IMR-90 (cell line): ENCODE data around the gene TRPC3. TPM values are rescaled to one million over a fixed set of nuclear protein-coding genes. Genes with fewer than 3 reads are reported as not detected.

Experiments
- ATAC-seq: fragments of 200-7000 bp; cut with Tn5 transposase; 2 replicates; pipeline ENCODE4 v1.9.1; 2020; ENCODE audit warnings: low read depth, mild to moderate bottlenecking, moderate library complexity
- BruUV-seq: library from RNA; stranded (reverse); fragments of 400-500 nt; replicated peaks from 2 replicates; lab custom pipeline; 2021; lab: Mats Ljungman, UMichigan
- CTCF ChIA-PET: fragments of 300-600 bp; formaldehyde crosslinking; extraction: SDS; loops from one replicate; lab custom pipeline; 2021; ENCODE audit warnings: antibody characterized with exemption; lab: Yijun Ruan, JAX
- POLR2A ChIA-PET: fragments of 300-600 bp; sonication (Branson Sonifier 250); formaldehyde crosslinking; loops from one replicate; lab custom pipeline; 2022; ENCODE audit warnings: antibody characterized with exemption; ENCODE audit not compliant: unreplicated experiment; lab: Charles Lee
- DNase-seq: peaks from one replicate; pipeline ENCODE4 v3.0.0; 2013
- H2AFZ ChIP-seq: replicated peaks from 2 replicates; pipeline ENCODE3; 2013; ENCODE audit warnings: low read length, mild to moderate bottlenecking; ENCODE audit not compliant: poor library complexity
- H2AK5ac ChIP-seq: 2 replicates; pipeline ENCODE4 v1.6.1; 2013; ENCODE audit warnings: low read depth, low read length, inconsistent platforms
- H2AK9ac ChIP-seq: replicated peaks from 2 replicates; pipeline ENCODE3; 2013; ENCODE audit warnings: mild to moderate bottlenecking, low read depth, low read length, moderate library complexity; ENCODE audit not compliant: poor library complexity
- H2BK120ac ChIP-seq: 2 replicates; pipeline ENCODE4 v1.6.1; 2013; ENCODE audit warnings: low read depth, low read length, inconsistent platforms
- H2BK15ac ChIP-seq: 3 replicates; pipeline ENCODE4 v1.6.1; 2013; ENCODE audit warnings: low read depth, low read length, inconsistent platforms
- H2BK20ac ChIP-seq: 2 replicates; pipeline ENCODE4 v1.6.1; 2013; ENCODE audit warnings: low read depth, mild to moderate bottlenecking, inconsistent platforms, low read length, moderate library complexity
- H2BK5ac ChIP-seq: 2 replicates; pipeline ENCODE4 v1.6.1; 2013; ENCODE audit warnings: mild to moderate bottlenecking, low read depth, low read length, inconsistent platforms; ENCODE audit not compliant: poor library complexity, severe bottlenecking
- H3K14ac ChIP-seq: replicated peaks from 2 replicates; pipeline ENCODE4 v1.6.1; 2013; ENCODE audit warnings: low read depth, low read length, inconsistent platforms
- H3K18ac ChIP-seq: 2 replicates; pipeline ENCODE4 v1.6.1; 2013; ENCODE audit warnings: low read depth, low read length, control low read depth
- H3K23ac ChIP-seq: 2 replicates; pipeline ENCODE4 v1.6.1; 2013; ENCODE audit warnings: low read depth, low read length, inconsistent platforms
- H3K27ac ChIP-seq: 2 replicates; pipeline ENCODE4 v1.5.1; 2013; ENCODE audit warnings: mild to moderate bottlenecking, control low read depth, low read length; ENCODE audit not compliant: insufficient read depth
- H3K27me3 ChIP-seq: 2 replicates; pipeline ENCODE4 v1.6.1; 2013; ENCODE audit warnings: low read length; ENCODE audit not compliant: control insufficient read depth, insufficient read depth
- H3K36me3 ChIP-seq: 2 replicates; pipeline ENCODE4 v1.6.1; 2013; ENCODE audit warnings: low read length, mixed read lengths; ENCODE audit not compliant: control insufficient read depth, insufficient read depth
- H3K4ac ChIP-seq: 2 replicates; pipeline ENCODE4 v1.6.1; 2013; ENCODE audit warnings: low read depth, low read length, inconsistent platforms
- H3K4me1 ChIP-seq: 2 replicates; pipeline ENCODE4 v1.6.1; 2013; ENCODE audit warnings: low read length, mixed read lengths; ENCODE audit not compliant: control insufficient read depth, insufficient read depth
- H3K4me2 ChIP-seq: 2 replicates; pipeline ENCODE4 v1.6.1; 2013; ENCODE audit warnings: low read depth, mild to moderate bottlenecking, control low read depth, low read length, moderate library complexity
- H3K4me3 ChIP-seq: 2 replicates; pipeline ENCODE4 v1.5.1; 2013; ENCODE audit warnings: low read depth, mild to moderate bottlenecking, control low read depth, low read length, moderate library complexity; ENCODE audit not compliant: insufficient read depth
- H3K56ac ChIP-seq: 2 replicates; pipeline ENCODE4 v1.6.1; 2013; ENCODE audit warnings: low read length, inconsistent platforms; ENCODE audit not compliant: insufficient read depth; ENCODE audit errors: extremely low read depth
- H3K79me1 ChIP-seq, 2 experiments: 2 replicates each; pipeline ENCODE4 v1.6.1; 2013; ENCODE audit warnings: low read length in 2 of 2, inconsistent platforms in 1 of 2, low read depth in 1 of 2
- H3K9ac ChIP-seq: 2 replicates; pipeline ENCODE4 v1.6.1; 2013; ENCODE audit warnings: low read depth, low read length, control low read depth
- H3K9me1 ChIP-seq: 2 replicates; pipeline ENCODE4 v1.6.1; 2013; ENCODE audit warnings: low read length, inconsistent platforms; ENCODE audit not compliant: insufficient read depth
- H3K9me3 ChIP-seq: 2 replicates; pipeline ENCODE4 v1.6.1; 2013; ENCODE audit warnings: low read length; ENCODE audit not compliant: control insufficient read depth, insufficient read depth
- H4K20me1 ChIP-seq: 2 replicates; pipeline ENCODE4 v1.6.1; 2013; ENCODE audit warnings: low read length, inconsistent platforms; ENCODE audit not compliant: insufficient read depth
- H4K5ac ChIP-seq: 2 replicates; pipeline ENCODE4 v1.6.1; 2013; ENCODE audit warnings: mild to moderate bottlenecking, low read depth, low read length, control low read depth
- H4K8ac ChIP-seq, 2 experiments: 2 replicates each; pipeline ENCODE4 v1.6.1; 2013; ENCODE audit warnings: low read depth in 2 of 2, low read length in 2 of 2, control low read depth in 1 of 2, inconsistent platforms in 1 of 2
- H4K91ac ChIP-seq: 2 replicates; pipeline ENCODE4 v1.6.1; 2013; ENCODE audit warnings: low read depth, low read length, inconsistent platforms; ENCODE audit not compliant: insufficient read depth
- FOS ChIP-seq: fragments of 150-350 bp; IDR thresholded peaks from 2 replicates; pipeline ENCODE4 v1.6.1; 2016; ENCODE audit warnings: low read depth, low read length
- NFE2L2 ChIP-seq: fragments of 150-350 bp; IDR thresholded peaks from 2 replicates; pipeline ENCODE4 v1.6.1; 2016; ENCODE audit warnings: low read depth, mild to moderate bottlenecking, low read length
- WGBS, 2 experiments: methylation state at CpG; one replicate each; pipeline versions ENCODE4 v1.1.5 to v1.1.7; 2013; ENCODE audit warnings: missing lambda C conversion rate in 2 of 2; ENCODE audit not compliant: insufficient read length in 1 of 2; ENCODE audit errors: extremely low coverage in 2 of 2; 5-methylcytosine and 5-hydroxymethylcytosine counted together
- dilution Hi-C: fragments of 300-500 bp; cut with HindIII; formaldehyde crosslinking; loops from one replicate; pipeline ENCODE4 v1.14.3; 2018; ENCODE audit warnings: low sequenced_read_pairs; ENCODE audit not compliant: unreplicated experiment
- in situ Hi-C: fragments of 300-500 bp; cut with MboI; formaldehyde crosslinking; loops from 3 replicates; pipeline ENCODE4 v1.14.3; 2019; ENCODE audit warnings: low sequenced_read_pairs, inconsistent platforms, mixed read lengths
- intact Hi-C: fragments of 100-400 bp; cut with micrococcal nuclease; formaldehyde crosslinking; loops from 2 replicates; pipeline ENCODE4 v1.10.0; 2022
- polyA plus RNA-seq, 3 experiments: library from polyadenylated mRNA; depleted of rRNA; stranded (reverse); fragments of >200 nt; gene quantifications; 2 replicates each; pipeline ENCODE4 v1.2.3, GENCODE V29; 2012; ENCODE audit warnings: low replicate concordance in 1 of 3
- total RNA-seq: library from RNA; depleted of rRNA; stranded (reverse); fragments of >200 nt; gene quantifications from 2 replicates; pipeline ENCODE4 v1.2.3, GENCODE V29; 2012

Gene TRPC3
- total and polyA plus RNA-seq, 2 of the 4 experiments (the other 2 are of a cell fraction): 1.1 to 2.7 TPM

DNA sequence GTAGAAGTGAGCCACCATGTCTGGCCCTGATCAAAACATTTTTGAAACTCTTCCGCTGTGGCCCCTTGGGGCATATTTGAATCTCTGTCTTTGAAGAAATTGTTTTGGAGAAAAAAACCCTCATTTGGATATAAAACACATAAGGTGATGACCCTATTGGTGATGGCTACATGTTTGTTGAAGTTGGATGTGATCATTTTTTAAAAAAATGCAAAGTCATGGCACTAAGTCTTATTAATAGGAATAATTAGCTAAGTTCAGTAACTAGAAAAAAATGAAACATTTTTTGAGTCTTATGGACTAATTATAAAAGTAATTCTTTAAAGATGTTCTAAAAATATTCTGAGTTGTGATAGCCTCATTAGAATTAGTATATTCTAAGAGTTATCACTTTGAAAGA is 63.7 kb downstream of the TRPC3 start:
- CTCF ChIA-PET: interaction anchor here (1.5 kb wide), 1 partner anchor 13 kb away, joined by 4 read pairs; no protein-coding TSS in a partner anchor
- Histone ChIP-seq H2BK20ac (no peak overlapping the region), H3K18ac (no peak overlapping the region), H3K4me1 (no peaks in the 10 kb centered on the region), H4K91ac (no peak overlapping the region), H4K5ac (no peak overlapping the region), H3K9me3 (no peaks in the 10 kb centered on the region), H2AK5ac (no peak overlapping the region), H3K4me3 (no peak overlapping the region), H3K4me2 (no peak overlapping the region), H3K23ac (no peak overlapping the region), H3K4ac (no peak overlapping the region), H3K27me3 (no peaks in the 10 kb centered on the region), H2BK5ac (no peak overlapping the region), H4K8ac (no peak overlapping the region), H2AFZ (no peak overlapping the region), H3K14ac (no peak overlapping the region), H3K9ac (no peak overlapping the region), H3K9me1 (no peaks in the 10 kb centered on the region), H3K56ac (no peak overlapping the region), H3K79me1 (no peaks in the 10 kb centered on the region), H4K20me1 (no peaks in the 10 kb centered on the region), H3K27ac (no peak overlapping the region), H2BK120ac (no peak overlapping the region), H2AK9ac (no peak overlapping the region), H3K36me3 (no peaks in the 10 kb centered on the region), H2BK15ac (no peak overlapping the region)
- BruUV-seq: no TSS peak
- intact Hi-C loops (no loop called here), dilution Hi-C loops (no loop called here), in situ Hi-C loops (no loop called here)
- WGBS, 2 experiments: no CpG with 5 or more reads among the region's 1 CpG
- ATAC-seq (no peak), DNase-seq (no peak)
- POLR2A ChIA-PET: no interaction called here
- TF ChIP-seq NFE2L2 (peak; percentile 65; the same call in 1 of the 2 replicates), FOS (no peak)
